ENCODE data around the gene PGS1.

DNA sequence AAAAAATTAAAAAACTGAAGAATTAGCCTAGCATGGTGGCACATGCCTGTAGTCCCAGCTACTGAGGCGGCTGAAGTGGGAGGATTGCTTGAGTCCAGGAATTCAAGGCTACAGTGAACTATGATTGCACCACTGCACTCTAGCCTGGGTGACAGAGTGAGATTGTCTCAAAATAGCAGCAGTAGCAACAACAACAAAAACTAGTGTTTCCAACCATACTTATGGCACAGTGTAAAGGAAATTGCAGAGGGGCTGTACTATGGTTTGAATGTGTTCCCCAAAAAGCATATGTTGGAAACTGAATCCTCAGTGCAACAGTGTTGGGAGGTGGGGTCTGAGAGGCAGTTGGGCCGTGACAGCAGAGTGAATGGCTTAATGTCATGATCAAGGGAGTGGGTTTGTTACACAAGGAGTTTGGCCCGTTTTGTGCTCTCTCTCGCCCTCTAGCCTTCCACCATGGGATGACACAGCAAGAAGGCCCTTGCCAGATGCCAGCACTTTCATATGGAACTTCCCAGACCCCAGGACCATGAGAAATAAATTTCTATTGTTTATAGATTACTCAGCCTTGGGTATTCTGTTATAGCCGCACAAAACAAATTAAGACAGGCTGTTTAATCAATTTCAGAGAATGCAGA is 70.0 kb downstream of the PGS1 start:
- TF ChIP-seq, protein P1, sequence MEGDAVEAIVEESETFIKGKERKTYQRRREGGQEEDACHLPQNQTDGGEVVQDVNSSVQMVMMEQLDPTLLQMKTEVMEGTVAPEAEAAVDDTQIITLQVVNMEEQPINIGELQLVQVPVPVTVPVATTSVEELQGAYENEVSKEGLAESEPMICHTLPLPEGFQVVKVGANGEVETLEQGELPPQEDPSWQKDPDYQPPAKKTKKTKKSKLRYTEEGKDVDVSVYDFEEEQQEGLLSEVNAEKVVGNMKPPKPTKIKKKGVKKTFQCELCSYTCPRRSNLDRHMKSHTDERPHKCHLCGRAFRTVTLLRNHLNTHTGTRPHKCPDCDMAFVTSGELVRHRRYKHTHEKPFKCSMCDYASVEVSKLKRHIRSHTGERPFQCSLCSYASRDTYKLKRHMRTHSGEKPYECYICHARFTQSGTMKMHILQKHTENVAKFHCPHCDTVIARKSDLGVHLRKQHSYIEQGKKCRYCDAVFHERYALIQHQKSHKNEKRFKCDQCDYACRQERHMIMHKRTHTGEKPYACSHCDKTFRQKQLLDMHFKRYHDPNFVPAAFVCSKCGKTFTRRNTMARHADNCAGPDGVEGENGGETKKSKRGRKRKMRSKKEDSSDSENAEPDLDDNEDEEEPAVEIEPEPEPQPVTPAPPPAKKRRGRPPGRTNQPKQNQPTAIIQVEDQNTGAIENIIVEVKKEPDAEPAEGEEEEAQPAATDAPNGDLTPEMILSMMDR (IDR thresholded peaks at IDR 0.05) = no peak
- TF ChIP-seq POLR2A (IDR thresholded peaks at IDR 0.05) = no peak
